Mucosa of rectum (tissue), 2 donors: ENCODE measurements around the gene ZBTB22.
"Not testable (repeated sequence)": the region's sequence is repeated elsewhere in the genome, so short reads cannot be mapped to it uniquely, and the experiment has no call there.

Experiments
- H3K27ac ChIP-seq, 2 donors: one replicate each; pipeline ENCODE4 v1.7.0; 2013; ENCODE audit warnings: inconsistent platforms in 2 of 2, low read depth in 2 of 2, low read length in 2 of 2
- H3K27me3 ChIP-seq, 2 donors: one replicate each; pipeline ENCODE4 v1.7.0; 2013; ENCODE audit warnings: low read length in 2 of 2; ENCODE audit not compliant: control insufficient read depth in 2 of 2, insufficient read depth in 2 of 2
- H3K36me3 ChIP-seq, 2 donors: one replicate each; pipeline ENCODE4 v1.7.0; 2013; ENCODE audit warnings: low read length in 2 of 2; ENCODE audit not compliant: control insufficient read depth in 2 of 2, insufficient read depth in 2 of 2
- H3K4me1 ChIP-seq, 2 donors: one replicate each; pipeline ENCODE4 v1.7.0; 2013; ENCODE audit warnings: low read length in 2 of 2, mild to moderate bottlenecking in 1 of 2; ENCODE audit not compliant: control insufficient read depth in 2 of 2, insufficient read depth in 2 of 2
- H3K4me3 ChIP-seq, 2 donors: one replicate each; pipeline ENCODE4 v1.7.0; 2013; ENCODE audit warnings: low read length in 2 of 2
- H3K9ac ChIP-seq, 2 donors: one replicate each; pipeline ENCODE4 v1.7.0; 2013; ENCODE audit warnings: low read length in 2 of 2, low read depth in 1 of 2, mild to moderate bottlenecking in 1 of 2
- H3K9me3 ChIP-seq, 2 donors: one replicate each; pipeline ENCODE4 v1.7.0; 2013; ENCODE audit warnings: low read length in 2 of 2; ENCODE audit not compliant: control insufficient read depth in 2 of 2
- donor health status: healthy.
- donor health status: Normal muscosa, but diverticular disease.

The ZBTB22 gene

DNA sequence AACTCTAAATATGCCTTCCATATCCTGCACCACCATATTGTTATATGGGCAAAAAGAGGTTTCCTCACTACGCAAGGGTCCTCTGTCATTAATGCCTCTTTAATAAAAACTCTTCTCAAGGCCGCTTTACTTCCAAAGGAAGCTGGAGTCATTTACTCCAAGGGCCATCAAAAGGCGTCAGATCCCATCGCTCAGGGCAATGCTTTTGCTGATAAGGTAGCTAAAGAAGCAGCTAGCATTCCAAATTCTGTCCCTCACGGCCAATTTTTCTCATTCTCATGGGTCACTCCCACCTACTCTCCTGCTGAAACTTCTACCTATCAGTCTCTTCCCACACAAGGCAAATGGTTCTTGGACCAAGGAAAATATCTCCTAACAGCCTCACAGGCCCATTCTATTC lies 30.3 kb upstream of the ZBTB22 start:
- Histone ChIP-seq H3K27ac (no peak overlapping the region), H3K27me3 (no peaks in the 10 kb centered on the region), H3K4me3 (no peak overlapping the region), H3K4me1 (peaks cover 6 to 9% of the 10 kb centered on the region in 2 donors), H3K9ac (no peak overlapping the region), H3K9me3 (no peaks in the 10 kb centered on the region), H3K36me3 (no peaks in the 10 kb centered on the region)

DNA sequence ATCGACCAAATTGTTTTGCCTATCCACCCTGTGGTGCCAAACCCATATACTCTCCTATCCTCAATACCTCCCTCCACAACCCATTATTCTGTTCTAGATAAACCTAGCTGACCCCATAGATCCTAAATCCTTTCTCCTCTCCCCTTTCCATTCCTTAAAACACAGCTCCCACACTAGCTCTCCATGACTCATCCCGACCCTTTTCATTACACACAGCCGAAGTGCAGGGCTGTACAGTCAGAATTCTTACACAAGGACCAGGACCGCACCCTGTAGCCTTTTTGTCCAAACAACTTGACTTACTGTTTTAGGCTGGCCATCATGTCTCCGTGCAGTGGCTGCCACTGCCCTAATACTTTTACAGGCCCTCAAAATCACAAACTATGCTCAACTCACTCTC lies 29.4 kb upstream of the ZBTB22 start:
- not testable (repeated sequence) for H3K27me3 ChIP-seq, H3K9ac ChIP-seq, H3K4me1 ChIP-seq, H3K4me3 ChIP-seq, H3K27ac ChIP-seq, H3K36me3 ChIP-seq, H3K9me3 ChIP-seq

DNA sequence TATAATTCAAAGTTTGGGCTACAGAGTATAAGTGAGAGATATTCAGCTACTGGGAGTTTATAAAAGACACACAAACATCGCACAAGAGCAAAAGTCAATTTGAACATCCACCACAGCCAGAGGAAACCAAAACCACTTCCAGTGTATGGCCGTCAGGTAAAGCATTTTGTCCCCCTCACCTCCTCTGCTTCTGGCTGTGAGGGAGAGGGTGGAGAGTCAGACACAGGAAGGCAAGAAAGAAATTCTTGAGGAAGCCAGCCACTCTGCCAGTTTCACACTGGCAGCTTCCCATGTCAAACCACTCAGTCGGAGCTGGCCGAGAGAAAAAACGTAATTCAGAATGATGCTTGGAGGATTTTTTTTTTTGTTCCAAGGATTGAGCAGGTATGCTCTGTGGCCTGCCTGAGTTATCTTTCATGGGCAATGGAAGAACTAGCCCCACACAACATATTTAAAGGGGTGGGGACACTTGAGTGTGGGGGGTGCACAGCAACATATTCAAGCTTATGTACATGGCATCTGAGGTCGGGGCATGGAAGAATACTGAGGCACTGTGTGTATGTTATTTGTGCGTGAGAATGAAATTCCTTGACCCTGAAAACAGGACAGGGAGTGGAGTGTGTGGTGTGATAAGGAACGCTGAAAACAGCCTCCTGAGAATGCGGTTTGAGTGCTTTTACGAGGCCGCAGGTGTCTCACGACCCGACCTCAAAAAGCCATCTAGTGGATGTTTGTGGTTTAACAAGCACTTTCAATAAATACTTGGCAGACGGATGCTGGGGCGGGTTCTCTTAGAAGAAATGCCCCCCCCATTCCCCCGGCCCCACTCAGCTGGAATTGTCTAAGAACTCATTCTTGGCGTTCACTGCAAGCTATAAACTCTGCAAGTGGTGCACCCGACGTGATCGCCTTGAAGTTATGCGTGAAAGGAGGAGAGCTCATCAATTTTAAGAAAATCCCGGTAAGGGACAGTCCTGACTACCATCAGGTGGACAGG lies 27.5 kb upstream of the ZBTB22 start:
- no peaks in the 10 kb centered on the region for H3K27me3 ChIP-seq
- H3K4me1 ChIP-seq, result peaks cover 6 to 9% of the 10 kb centered on the region in 2 donors
- H3K27ac ChIP-seq, result peak overlapping the region; percentile 30 to 76
- H3K36me3 ChIP-seq, result no peaks in the 10 kb centered on the region
- peak overlapping the region; percentile 24 to 39 for H3K4me3 ChIP-seq
- peak overlapping the region in 1 of 2 donors; percentile 26 for H3K9ac ChIP-seq
- no peaks in the 10 kb centered on the region for H3K9me3 ChIP-seq

DNA sequence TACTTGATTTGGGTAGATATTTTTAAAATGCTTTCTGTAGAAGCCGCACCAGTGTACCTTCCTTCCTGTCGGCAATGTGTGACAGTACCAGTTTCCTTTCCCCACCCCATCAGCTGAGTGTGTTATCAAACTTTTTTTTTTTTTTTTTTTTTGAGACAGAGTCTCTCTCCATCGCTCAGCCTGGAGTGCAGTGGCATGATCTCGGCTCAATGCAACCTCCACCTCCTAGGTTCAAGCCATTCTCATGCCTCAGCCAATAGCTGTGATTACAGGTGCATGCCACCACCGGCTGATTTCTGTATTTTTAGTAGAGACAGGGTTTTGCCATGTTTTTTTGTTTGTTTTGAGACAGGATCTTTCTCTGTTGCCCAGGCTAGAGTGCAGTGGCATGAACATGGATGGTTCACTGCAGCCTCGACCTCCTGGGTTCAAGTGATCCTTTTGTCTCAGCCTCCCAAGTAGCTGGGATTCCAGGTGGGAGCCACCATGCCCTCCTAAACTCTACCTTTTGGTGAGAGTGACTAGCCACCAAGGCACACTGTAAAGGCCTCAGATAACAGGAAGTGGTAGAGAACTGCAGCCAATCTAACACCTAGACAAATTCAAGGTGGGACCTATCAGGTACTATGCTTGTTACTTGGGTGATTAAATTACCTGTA lies 26.5 kb upstream of the ZBTB22 start:
- H3K9me3 ChIP-seq, result no peaks in the 10 kb centered on the region
- peak overlapping the region in 1 of 2 donors; percentile 76 for H3K27ac ChIP-seq
- no peaks in the 10 kb centered on the region for H3K27me3 ChIP-seq
- no peak overlapping the region for H3K9ac ChIP-seq
- H3K36me3 ChIP-seq, result no peaks in the 10 kb centered on the region
- H3K4me1 ChIP-seq, result peaks cover 6 to 9% of the 10 kb centered on the region in 2 donors
- H3K4me3 ChIP-seq, result no peak overlapping the region

DNA sequence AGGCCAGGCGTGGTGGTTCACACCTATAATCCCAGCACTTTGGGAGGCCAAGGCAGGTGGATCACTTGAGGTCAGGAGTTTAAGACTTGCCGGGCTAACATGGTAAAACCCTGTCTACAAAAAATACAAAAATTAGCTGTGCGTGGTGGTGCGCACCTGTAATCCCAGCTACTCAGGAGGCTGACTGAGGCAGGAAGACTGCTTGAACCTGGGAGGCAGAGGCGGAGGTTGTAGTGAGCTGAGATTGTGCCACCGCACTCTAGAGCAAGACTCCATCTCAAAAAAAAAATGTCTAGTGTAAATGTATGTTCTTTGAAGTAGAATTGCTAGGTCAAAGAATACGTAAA lies 26.0 kb upstream of the ZBTB22 start:
- not testable (repeated sequence) for H3K4me3 ChIP-seq
- peak overlapping the region; percentile 51 to 72 for H3K27ac ChIP-seq

DNA sequence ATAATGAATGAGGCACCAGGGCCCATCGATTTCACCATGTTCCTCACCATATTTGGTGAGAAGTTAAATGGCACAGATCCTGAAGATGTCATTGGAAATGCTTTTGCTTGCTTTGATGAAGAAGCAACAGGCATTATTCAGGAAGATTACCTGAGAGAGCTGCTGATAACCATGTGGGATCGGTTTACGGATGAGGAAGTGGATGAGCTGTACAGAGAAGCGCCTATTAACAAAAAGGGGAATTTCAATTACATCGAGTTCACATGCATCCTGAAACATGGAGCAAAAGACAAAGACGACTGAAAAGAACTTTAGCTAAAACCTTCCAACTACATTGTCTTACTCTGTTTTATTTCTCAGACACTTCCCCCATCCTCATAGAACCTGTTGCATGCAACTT lies 21.6 kb upstream of the ZBTB22 start:
- Histone ChIP-seq H3K27ac (no peak overlapping the region), H3K27me3 (no peaks in the 10 kb centered on the region), H3K4me1 (peaks cover 0 to 3% of the 10 kb centered on the region in 2 donors), H3K9me3 (no peaks in the 10 kb centered on the region), H3K36me3 (no peaks in the 10 kb centered on the region), H3K4me3 (no peak overlapping the region), H3K9ac (no peak overlapping the region)

More for the DNA sequence above, 26.0 kb upstream of the ZBTB22 start:
- not testable (repeated sequence) for H3K36me3 ChIP-seq, H3K4me1 ChIP-seq, H3K9me3 ChIP-seq, H3K9ac ChIP-seq, H3K27me3 ChIP-seq

DNA sequence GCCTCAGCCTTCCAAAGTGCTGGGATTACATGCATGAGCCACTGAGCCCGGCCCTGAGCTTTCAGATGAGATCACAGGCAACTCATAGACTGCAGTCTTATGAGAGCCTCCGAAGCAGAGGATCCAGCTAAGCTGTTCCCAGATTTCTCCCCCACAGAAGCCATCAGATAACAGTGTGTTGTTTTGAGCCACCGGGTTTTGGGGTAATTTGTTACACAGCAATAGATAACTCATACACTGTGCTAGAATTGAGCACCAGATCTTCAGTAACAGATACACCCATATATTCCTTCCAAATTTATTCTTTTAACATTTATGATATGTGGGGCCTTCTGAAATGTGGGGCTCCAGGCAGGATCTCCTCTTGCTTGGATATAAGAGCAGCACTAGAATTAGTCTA lies 19.0 kb upstream of the ZBTB22 start:
- H3K4me1 ChIP-seq, result no peaks in the 10 kb centered on the region
- no peak overlapping the region for H3K4me3 ChIP-seq
- no peak overlapping the region for H3K27ac ChIP-seq
- no peak overlapping the region for H3K9ac ChIP-seq
- H3K27me3 ChIP-seq, result no peaks in the 10 kb centered on the region
- no peaks in the 10 kb centered on the region for H3K9me3 ChIP-seq
- no peaks in the 10 kb centered on the region for H3K36me3 ChIP-seq

DNA sequence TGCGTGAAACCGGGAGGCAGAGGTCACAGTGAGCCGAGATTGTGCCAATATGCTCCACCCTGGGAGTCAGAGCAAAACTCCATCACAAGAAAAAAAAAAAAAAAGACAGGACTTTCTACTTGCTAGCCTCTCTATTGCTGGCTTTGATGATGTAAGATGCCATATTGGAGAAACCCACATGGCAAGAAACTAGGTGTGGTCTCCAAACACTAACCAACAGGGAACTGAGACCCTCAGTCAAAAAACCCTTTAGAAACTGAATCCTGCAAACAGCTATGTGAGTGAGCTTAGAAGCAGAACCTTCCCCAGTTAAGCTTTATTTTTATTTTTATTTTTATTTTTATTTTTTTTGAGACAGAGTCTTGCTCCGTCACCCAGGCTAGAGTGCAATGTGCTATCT lies 18.4 kb upstream of the ZBTB22 start:
- Histone ChIP-seq H3K9ac (no peak overlapping the region), H3K4me1 (no peaks in the 10 kb centered on the region), H3K27ac (no peak overlapping the region), H3K4me3 (no peak overlapping the region), H3K36me3 (no peaks in the 10 kb centered on the region), H3K27me3 (no peaks in the 10 kb centered on the region), H3K9me3 (no peaks in the 10 kb centered on the region)

DNA sequence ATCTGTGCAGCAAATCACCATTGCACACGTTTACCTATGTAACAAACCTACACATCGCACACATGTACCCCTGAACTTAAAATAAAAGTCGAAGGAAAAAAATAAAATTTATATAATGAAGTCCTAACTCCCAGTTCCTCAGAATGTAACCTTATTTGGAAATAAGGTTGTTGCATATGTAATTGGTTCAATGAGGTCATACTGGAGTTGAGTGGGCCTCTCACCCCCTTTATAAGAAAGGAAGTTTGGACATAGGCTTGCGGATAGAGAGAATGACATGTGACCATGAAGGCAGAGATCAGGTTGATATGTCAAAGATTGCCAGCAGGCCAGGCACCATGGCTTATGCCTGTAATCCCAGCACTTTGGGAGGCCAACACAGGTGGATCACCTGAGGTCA lies 16.1 kb upstream of the ZBTB22 start:
- Histone ChIP-seq H3K4me1 (no peaks in the 10 kb centered on the region), H3K27ac (no peak overlapping the region), H3K9ac (no peak overlapping the region), H3K27me3 (no peaks in the 10 kb centered on the region), H3K9me3 (no peaks in the 10 kb centered on the region), H3K4me3 (no peak overlapping the region), H3K36me3 (no peaks in the 10 kb centered on the region)

DNA sequence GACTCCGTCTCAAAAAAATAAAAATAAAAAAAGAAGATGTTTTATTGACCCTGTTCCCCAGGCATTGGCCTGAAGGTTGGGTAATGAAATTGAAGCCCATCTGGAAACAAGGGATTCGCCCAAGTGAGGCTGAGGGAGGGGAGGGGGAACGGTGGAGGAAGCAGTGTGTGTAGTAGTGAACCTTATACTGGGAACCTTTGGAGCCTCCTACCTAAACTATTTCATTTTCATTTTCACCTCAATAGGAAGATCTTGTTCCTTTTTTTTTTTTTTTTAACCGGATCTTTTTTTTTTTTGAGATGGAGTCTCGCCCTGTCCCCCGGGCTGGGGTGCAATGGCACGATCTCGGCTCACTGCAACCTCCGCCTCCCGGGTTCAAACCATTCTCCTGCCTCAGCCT lies 13.2 kb upstream of the ZBTB22 start:
- no peaks in the 10 kb centered on the region for H3K9me3 ChIP-seq
- no peaks in the 10 kb centered on the region for H3K4me1 ChIP-seq
- no peak overlapping the region for H3K27ac ChIP-seq
- H3K9ac ChIP-seq, result no peak overlapping the region
- no peak overlapping the region for H3K4me3 ChIP-seq
- no peaks in the 10 kb centered on the region for H3K36me3 ChIP-seq
- H3K27me3 ChIP-seq, result no peaks in the 10 kb centered on the region
